Activated T-helper 17 cell treated with anti-CD3 and anti-CD28 coated beads, Interleukin-2, amount 50 U/mL, for 72 hours (primary cell): ENCODE measurements around the gene SLCO4A1. TPM values are rescaled to one million over a fixed set of nuclear protein-coding genes. Genes with fewer than 3 reads are reported as not detected.

Source experiments
- ATAC-seq: fragments of 150-1000 bp; cut with Tn5 transposase; replicated peaks from 2 replicates; pipeline ENCODE4 v1.10.0; 2021; ENCODE audit warnings: mild to moderate bottlenecking, moderate library complexity
- H3K27ac Mint-ChIP-seq: one replicate; pipeline ENCODE4 v1.8.0; 2022; ENCODE audit warnings: mixed read lengths
- H3K27me3 Mint-ChIP-seq: one replicate; pipeline ENCODE4 v1.8.0; 2022; ENCODE audit warnings: mixed read lengths
- H3K36me3 Mint-ChIP-seq: one replicate; pipeline ENCODE4 v1.8.0; 2022; ENCODE audit warnings: low read depth, mild to moderate bottlenecking, mixed read lengths
- H3K4me1 Mint-ChIP-seq: one replicate; pipeline ENCODE4 v1.8.0; 2022; ENCODE audit warnings: mixed read lengths
- H3K4me3 Mint-ChIP-seq: one replicate; pipeline ENCODE4 v1.8.0; 2022; ENCODE audit warnings: mild to moderate bottlenecking, mixed read lengths
- H3K9me3 Mint-ChIP-seq: one replicate; pipeline ENCODE4 v1.8.0; 2022; ENCODE audit warnings: mixed read lengths
- total RNA-seq, 2 donors: library from RNA; stranded (reverse); gene quantifications; one replicate each; pipeline ENCODE4 v1.2.3, GENCODE V29; 2022

The SLCO4A1 gene
- total RNA-seq, 2 donors from 2014 or later: 41.1 to 53.6 TPM

- H3K4me1 Mint-ChIP-seq: no peaks in the 10 kb centered on the region
- H3K27ac Mint-ChIP-seq: no peak overlapping the region
- H3K9me3 Mint-ChIP-seq: no peaks in the 10 kb centered on the region
- no peak overlapping the region for H3K4me3 Mint-ChIP-seq
- H3K27me3 Mint-ChIP-seq: peaks cover 9% of the 10 kb centered on the region
- ATAC-seq: no peak
- no peaks in the 10 kb centered on the region for H3K36me3 Mint-ChIP-seq
Observed at GRCh38 chr20:62634330-62634967, 7.9 kb upstream of the SLCO4A1 start.

GRCh38 chr20:62635232-62635631 is 7.1 kb upstream of the SLCO4A1 start:
- ATAC-seq: no peak
- no peak overlapping the region for H3K4me3 Mint-ChIP-seq
- H3K9me3 Mint-ChIP-seq: no peaks in the 10 kb centered on the region
- no peak overlapping the region for H3K27ac Mint-ChIP-seq
- no peaks in the 10 kb centered on the region for H3K36me3 Mint-ChIP-seq
- H3K27me3 Mint-ChIP-seq: peaks cover 9% of the 10 kb centered on the region
- H3K4me1 Mint-ChIP-seq: no peaks in the 10 kb centered on the region

GRCh38 chr20:62635852-62636251 is 6.5 kb upstream of the SLCO4A1 start:
- Mint-ChIP-seq H3K36me3 (no peaks in the 10 kb centered on the region), H3K27me3 (peaks cover 9% of the 10 kb centered on the region), H3K4me1 (no peaks in the 10 kb centered on the region), H3K4me3 (no peak overlapping the region), H3K9me3 (no peaks in the 10 kb centered on the region), H3K27ac (no peak overlapping the region)
- no peak for ATAC-seq

GRCh38 chr20:62636446-62636845 is 5.9 kb upstream of the SLCO4A1 start:
- Mint-ChIP-seq H3K4me3 (no peak overlapping the region), H3K4me1 (no peaks in the 10 kb centered on the region), H3K9me3 (no peaks in the 10 kb centered on the region), H3K27me3 (peaks cover 9% of the 10 kb centered on the region), H3K36me3 (no peaks in the 10 kb centered on the region), H3K27ac (no peak overlapping the region)
- ATAC-seq: peak; percentile 57

GRCh38 chr20:62637110-62637509 is 5.2 kb upstream of the SLCO4A1 start:
- H3K27me3 Mint-ChIP-seq: peaks cover 9% of the 10 kb centered on the region
- no peak overlapping the region for H3K4me3 Mint-ChIP-seq

GRCh38 chr20:62637521-62638054 is 4.7 kb upstream of the SLCO4A1 start:
- Mint-ChIP-seq H3K4me1 (no peaks in the 10 kb centered on the region), H3K36me3 (no peaks in the 10 kb centered on the region), H3K27ac (no peak overlapping the region), H3K9me3 (no peaks in the 10 kb centered on the region), H3K4me3 (no peak overlapping the region), H3K27me3 (peaks cover 9% of the 10 kb centered on the region)
- ATAC-seq: no peak

More at GRCh38 chr20:62637110-62637509, 5.2 kb upstream of the SLCO4A1 start:
- Mint-ChIP-seq H3K9me3 (no peaks in the 10 kb centered on the region), H3K27ac (no peak overlapping the region), H3K36me3 (no peaks in the 10 kb centered on the region), H3K4me1 (no peaks in the 10 kb centered on the region)
- ATAC-seq: no peak

GRCh38 chr20:62638055-62638570 is 4.2 kb upstream of the SLCO4A1 start:
- no peak overlapping the region for H3K4me3 Mint-ChIP-seq
- H3K36me3 Mint-ChIP-seq: no peaks in the 10 kb centered on the region
- no peaks in the 10 kb centered on the region for H3K4me1 Mint-ChIP-seq

GRCh38 chr20:62638679-62639406 is 3.5 kb upstream of the SLCO4A1 start:
- H3K27me3 Mint-ChIP-seq: peaks cover 9% of the 10 kb centered on the region
- no peak for ATAC-seq
- H3K4me3 Mint-ChIP-seq: no peak overlapping the region
- H3K36me3 Mint-ChIP-seq: no peaks in the 10 kb centered on the region
- H3K9me3 Mint-ChIP-seq: no peaks in the 10 kb centered on the region
- no peaks in the 10 kb centered on the region for H3K4me1 Mint-ChIP-seq
- no peak overlapping the region for H3K27ac Mint-ChIP-seq

More at GRCh38 chr20:62638055-62638570, 4.2 kb upstream of the SLCO4A1 start:
- peaks cover 9% of the 10 kb centered on the region for H3K27me3 Mint-ChIP-seq
- H3K27ac Mint-ChIP-seq: no peak overlapping the region
- H3K9me3 Mint-ChIP-seq: no peaks in the 10 kb centered on the region
- ATAC-seq: no peak

GRCh38 chr20:62639765-62640164 is 2.5 kb upstream of the SLCO4A1 start:
- ATAC-seq: no peak
- Mint-ChIP-seq H3K4me3 (no peak overlapping the region), H3K27me3 (peaks cover 9% of the 10 kb centered on the region), H3K4me1 (no peaks in the 10 kb centered on the region), H3K36me3 (no peaks in the 10 kb centered on the region), H3K27ac (no peak overlapping the region), H3K9me3 (no peaks in the 10 kb centered on the region)

GRCh38 chr20:62640870-62641269 is 1.4 kb upstream of the SLCO4A1 start:
- Mint-ChIP-seq H3K36me3 (no peaks in the 10 kb centered on the region), H3K9me3 (no peaks in the 10 kb centered on the region), H3K27me3 (peaks cover 3% of the 10 kb centered on the region), H3K27ac (no peak overlapping the region), H3K4me1 (no peaks in the 10 kb centered on the region), H3K4me3 (peak overlapping the region; percentile 71)
- no peak for ATAC-seq

GRCh38 chr20:62641321-62642050 is 817 bp upstream of the SLCO4A1 start:
- Mint-ChIP-seq H3K9me3 (no peaks in the 10 kb centered on the region), H3K27ac (no peak overlapping the region)

GRCh38 chr20:62642666-62643520 is 590 bp downstream of the SLCO4A1 start:
- Mint-ChIP-seq H3K4me1 (peaks cover 5% of the 10 kb centered on the region), H3K36me3 (no peaks in the 10 kb centered on the region), H3K9me3 (no peaks in the 10 kb centered on the region), H3K27me3 (no peaks in the 10 kb centered on the region), H3K27ac (no peak overlapping the region), H3K4me3 (peak overlapping the region; percentile 71)
- ATAC-seq: peak; percentile 60

More at GRCh38 chr20:62641321-62642050, 817 bp upstream of the SLCO4A1 start:
- Mint-ChIP-seq H3K27me3 (no peaks in the 10 kb centered on the region), H3K36me3 (no peaks in the 10 kb centered on the region), H3K4me1 (no peaks in the 10 kb centered on the region), H3K4me3 (peak overlapping the region; percentile 71)
- ATAC-seq: no peak

GRCh38 chr20:62643521-62644043 is 1.3 kb downstream of the SLCO4A1 start:
- Mint-ChIP-seq H3K27ac (no peak overlapping the region), H3K9me3 (no peaks in the 10 kb centered on the region), H3K36me3 (no peaks in the 10 kb centered on the region), H3K4me1 (peaks cover 5% of the 10 kb centered on the region), H3K4me3 (peak overlapping the region; percentile 71), H3K27me3 (no peaks in the 10 kb centered on the region)
- ATAC-seq: no peak
